ENCODE results near the gene NDRG3. TPM values are rescaled to one million over a fixed set of nuclear protein-coding genes. Genes with fewer than 3 reads are reported as not detected.

The NDRG3 gene
- total and polyA plus RNA-seq, 2 of the 8 experiments (the other 6 are each of a cell fraction or from before 2014, with no cell fraction given), result 25.7 to 32.3 TPM

- TF ChIP-seq CREB1 (IDR thresholded peaks at IDR 0.05), result no peak
- TF ChIP-seq RBBP5 (IDR thresholded peaks at IDR 0.05; ENCODE audit: borderline replicate concordance, low read depth, low read length), result no peak
- TF ChIP-seq, protein P1, sequence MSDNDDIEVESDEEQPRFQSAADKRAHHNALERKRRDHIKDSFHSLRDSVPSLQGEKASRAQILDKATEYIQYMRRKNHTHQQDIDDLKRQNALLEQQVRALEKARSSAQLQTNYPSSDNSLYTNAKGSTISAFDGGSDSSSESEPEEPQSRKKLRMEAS (IDR thresholded peaks at IDR 0.05), result no peak
- TF ChIP-seq CEBPB (IDR thresholded peaks at IDR 0.05; ENCODE audit: low read depth, low read length), result no peak
- TF ChIP-seq SIX5 (IDR thresholded peaks at IDR 0.05; ENCODE audit: low read depth, low read length), result no peak
- no peak for TF ChIP-seq JUND (IDR thresholded peaks at IDR 0.05; ENCODE audit: low read length)
Observed at GRCh38 chr20:36777167-36777566, 31.3 kb upstream of the NDRG3 start (continued).

All from H1 (cell line).